ENCODE results near the gene HEXA. TPM values are rescaled to one million over a fixed set of nuclear protein-coding genes. Genes with fewer than 3 reads are reported as not detected.

The HEXA gene
- total and polyA plus RNA-seq, 9 of the 15 experiments (the other 6 are each of a cell fraction or from before 2014, with no cell fraction given): 22.2 to 136 (median 68.9) TPM

GRCh38 chr15:72375846-72376581, at the start of gene HEXA (continued):
- TF ChIP-seq ZBTB33 (CRISPR knock-in tag; IDR thresholded peaks at IDR 0.05) (no peak), POLR2H (tag; IDR thresholded peaks at IDR 0.05; ENCODE audit: low read depth) (peak; percentile 59), ZNF589 (CRISPR knock-in tag; IDR thresholded peaks at IDR 0.05; ENCODE audit: low read depth) (peak; percentile 61; the same call in 1 of the 2 replicates), ZNF740 (CRISPR knock-in tag; IDR thresholded peaks at IDR 0.05) (peak; percentile 45; the same call in 1 of the 2 replicates), ZNF740 (tag; IDR thresholded peaks at IDR 0.05) (no peak), FOS (IDR thresholded peaks at IDR 0.05; ENCODE audit: extremely low read depth, insufficient read length) (peak; percentile 92), MIER1 (IDR thresholded peaks at IDR 0.05; ENCODE audit: low read depth) (no peak), NFRKB (IDR thresholded peaks at IDR 0.05; ENCODE audit: low read depth) (peak; percentile 71; the same call in 1 of the 2 replicates), LCOR (CRISPR knock-in tag; IDR thresholded peaks at IDR 0.05) (0 out of 2 replicates have a peak, but pooled peaks have one; percentile 73), CXXC5 (CRISPR knock-in tag; IDR thresholded peaks at IDR 0.05) (peak; percentile 94), ZNF436 (CRISPR knock-in tag; IDR thresholded peaks at IDR 0.05) (peak; percentile 33; the same call in 1 of the 2 replicates), RAD51 (IDR thresholded peaks at IDR 0.05; ENCODE audit: borderline replicate concordance, low read depth) (peak; percentile 100), SIN3B (IDR thresholded peaks at IDR 0.05; ENCODE audit: low read depth) (peak; percentile 99), TOE1 (IDR thresholded peaks at IDR 0.05; ENCODE audit: borderline replicate concordance) (peak; percentile 99), TOE1 (CRISPR knock-in tag; IDR thresholded peaks at IDR 0.05; ENCODE audit: borderline replicate concordance, low read depth) (no peak), MITF (IDR thresholded peaks at IDR 0.05) (peak; percentile 99), COPS2 (conservative IDR thresholded peaks at IDR 0.05) (no peak), TFE3 (CRISPR knock-in tag; IDR thresholded peaks at IDR 0.05) (peak; percentile 100)
